Activated CD8-positive, alpha-beta T cell treated with anti-CD3 and anti-CD28 coated beads for 36 hours (primary cell): ENCODE results near the gene SH3PXD2B. TPM values are rescaled to one million over a fixed set of nuclear protein-coding genes. Genes with fewer than 3 reads are reported as not detected.
"Not testable (repeated sequence)": the region's sequence is repeated elsewhere in the genome, so short reads cannot be mapped to it uniquely, and the experiment has no call there.

Source experiments
- ATAC-seq: fragments of 200-7000 bp; cut with Tn5 transposase; one replicate; pipeline ENCODE4 v1.10.0; 2021; ENCODE audit warnings: mild to moderate bottlenecking, moderate library complexity
- CTCF ChIA-PET: fragments of 350-600 bp; sonication (Branson Sonifier 250); formaldehyde crosslinking; loops from one replicate; lab custom pipeline; 2021; ENCODE audit warnings: antibody characterized with exemption; lab: Charles Lee
- POLR2A ChIA-PET: fragments of 350-600 bp; sonication (Branson Sonifier 250); formaldehyde crosslinking; loops from one replicate; lab custom pipeline; 2021; ENCODE audit warnings: antibody characterized with exemption; lab: Charles Lee
- DNase-seq: peaks from one replicate; pipeline ENCODE4 v3.0.0-alpha.2; 2020
- H3K27ac Mint-ChIP-seq: one replicate; pipeline ENCODE4 v1.8.0; 2021; ENCODE audit warnings: mild to moderate bottlenecking, mixed read lengths
- H3K27me3 Mint-ChIP-seq: one replicate; pipeline ENCODE4 v1.8.0; 2021; ENCODE audit warnings: mixed read lengths
- H3K36me3 Mint-ChIP-seq: one replicate; pipeline ENCODE4 v1.8.0; 2021; ENCODE audit warnings: low read depth, mixed read lengths
- H3K4me1 Mint-ChIP-seq: one replicate; pipeline ENCODE4 v1.8.0; 2021; ENCODE audit warnings: low read depth, mixed read lengths
- H3K4me3 Mint-ChIP-seq: one replicate; pipeline ENCODE4 v1.8.0; 2021; ENCODE audit warnings: mild to moderate bottlenecking, moderate library complexity, mixed read lengths
- H3K9me3 Mint-ChIP-seq: one replicate; pipeline ENCODE4 v1.8.0; 2021; ENCODE audit warnings: mixed read lengths
- CTCF ChIP-seq: fragments of 200-600 bp; IDR thresholded peaks from one replicate; pipeline ENCODE4 v1.8.0; 2022; ENCODE audit warnings: antibody characterized with exemption, mild to moderate bottlenecking
- intact Hi-C: fragments of 100-400 bp; cut with micrococcal nuclease; formaldehyde crosslinking; loops from one replicate; pipeline ENCODE4 v1.10.0; 2022
- total RNA-seq, 2 experiments: library from RNA; stranded (reverse); gene quantifications; one replicate each; pipeline ENCODE4 v1.2.3, GENCODE V29; 2021

Gene SH3PXD2B
- total RNA-seq, 2 experiments from 2014 or later: 0.38 to 0.47 TPM

GRCh38 chr5:172371684-172372083 is 82.6 kb downstream of the SH3PXD2B start:
- ATAC-seq (no peak), DNase-seq (no peak)
- Mint-ChIP-seq H3K4me1 (no peaks in the 10 kb centered on the region), H3K27me3 (peaks cover 2% of the 10 kb centered on the region), H3K4me3 (no peak overlapping the region), H3K27ac (no peak overlapping the region), H3K36me3 (no peaks in the 10 kb centered on the region), H3K9me3 (peaks cover 12% of the 10 kb centered on the region)
- ChIA-PET POLR2A (no interaction called here), CTCF (interaction anchor here (0.8 to 2.5 kb wide), 6 partner anchors 11 to 33 kb away, joined by 3 to 12 read pairs (median 3); no protein-coding TSS in a partner anchor)
- intact Hi-C loops: no loop called here
- TF ChIP-seq CTCF: no peak

GRCh38 chr5:172370648-172371545 is 83.4 kb downstream of the SH3PXD2B start:
- Mint-ChIP-seq H3K27ac (no peak overlapping the region), H3K27me3 (peaks cover 2% of the 10 kb centered on the region), H3K36me3 (no peaks in the 10 kb centered on the region), H3K4me1 (no peaks in the 10 kb centered on the region), H3K4me3 (no peak overlapping the region), H3K9me3 (peaks cover 12% of the 10 kb centered on the region)
- CTCF ChIA-PET: interaction anchor here (0.7 to 2.5 kb wide), 11 partner anchors 10 to 73 kb away, joined by 3 to 12 read pairs (median 3); no protein-coding TSS in a partner anchor
- POLR2A ChIA-PET: interaction anchor here (0.6 to 0.7 kb wide), 2 partner anchors 74 to 85 kb away, joined by 3 read pairs; no protein-coding TSS in a partner anchor
- peak; percentile 81 for TF ChIP-seq CTCF
- ATAC-seq (peak; percentile 55), DNase-seq (peak; percentile 77)
- intact Hi-C loops: no loop called here

DNA sequence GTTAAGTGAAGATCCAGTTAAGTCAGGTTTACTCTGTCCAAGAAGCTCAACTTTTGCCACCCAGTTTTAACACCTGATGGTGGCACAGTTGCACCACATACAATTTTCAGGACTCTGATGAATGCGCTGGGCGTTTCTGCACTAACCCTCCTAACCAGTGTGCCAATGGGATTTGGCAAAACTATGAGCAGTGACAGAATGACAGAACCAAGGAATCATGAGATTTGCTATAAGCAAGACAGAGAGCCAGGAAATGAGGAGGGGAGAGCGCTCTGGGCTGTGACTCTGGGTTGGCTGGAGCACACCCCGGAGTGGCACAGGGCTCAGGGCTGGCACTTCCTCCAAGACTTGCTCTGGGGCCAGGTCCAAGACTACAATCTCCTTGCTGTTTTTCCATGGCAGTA is 84.1 kb downstream of the SH3PXD2B start:
- Mint-ChIP-seq H3K27me3 (peaks cover 2% of the 10 kb centered on the region), H3K4me3 (no peak overlapping the region), H3K27ac (no peak overlapping the region), H3K9me3 (peaks cover 12% of the 10 kb centered on the region), H3K4me1 (no peaks in the 10 kb centered on the region), H3K36me3 (no peaks in the 10 kb centered on the region)
- DNase-seq: no peak
- no peak for ATAC-seq
- intact Hi-C loops: no loop called here
- ChIA-PET POLR2A (interaction anchor here (0.6 to 0.7 kb wide), 2 partner anchors 75 to 85 kb away, joined by 3 read pairs; no protein-coding TSS in a partner anchor), CTCF (interaction anchor here (0.7 to 2.5 kb wide), 8 partner anchors 9 to 74 kb away, joined by 3 to 12 read pairs (median 4); no protein-coding TSS in a partner anchor)
- TF ChIP-seq CTCF: no peak

- H3K27ac Mint-ChIP-seq, ATAC-seq, H3K36me3 Mint-ChIP-seq, intact Hi-C loops, DNase-seq, H3K4me3 Mint-ChIP-seq, POLR2A ChIA-PET, H3K27me3 Mint-ChIP-seq, H3K4me1 Mint-ChIP-seq, CTCF ChIA-PET: not testable (repeated sequence)
- H3K9me3 Mint-ChIP-seq: peaks cover 12% of the 10 kb centered on the region
Measured at GRCh38 chr5:172368699-172369098, 85.6 kb downstream of the SH3PXD2B start.

- intact Hi-C loops: no loop called here
- Mint-ChIP-seq H3K4me3 (no peak overlapping the region), H3K9me3 (peaks cover 11% of the 10 kb centered on the region), H3K4me1 (peaks cover 10% of the 10 kb centered on the region), H3K36me3 (no peaks in the 10 kb centered on the region), H3K27ac (no peak overlapping the region), H3K27me3 (no peaks in the 10 kb centered on the region)
- POLR2A ChIA-PET: interaction anchor here (0.6 kb wide), 1 partner anchor 297 kb away, joined by 3 read pairs; no protein-coding TSS in a partner anchor
- CTCF ChIA-PET: no interaction called here
- ATAC-seq: no peak
- no peak for TF ChIP-seq CTCF
- DNase-seq: no peak
Measured at GRCh38 chr5:172365948-172366608, 88.2 kb downstream of the SH3PXD2B start.
